Measurements from ENCODE around the gene NLRP8.
"Not testable (repeated sequence)": the region's sequence is repeated elsewhere in the genome, so short reads cannot be mapped to it uniquely, and the experiment has no call there.

Gene NLRP8

GRCh38 chr19:55980415-55980814, 32.8 kb downstream of the NLRP8 start:
- DNase-seq = no peak

GRCh38 chr19:55985254-55985653, 37.6 kb downstream of the NLRP8 start:
- DNase-seq = no peak

GRCh38 chr19:55986487-55986886, 38.9 kb downstream of the NLRP8 start, which contains the start of gene NLRP5:
Gene NLRP5 (plus strand): TSS chr19:55986775.
- no peak for DNase-seq

- no peak for DNase-seq
Measured at GRCh38 chr19:55990831-55991230, 43.2 kb downstream of the NLRP8 start.

GRCh38 chr19:55993492-55993891, 45.9 kb downstream of the NLRP8 start:
- DNase-seq = no peak

GRCh38 chr19:56014765-56015164, 67.1 kb downstream of the NLRP8 start:
- DNase-seq = no peak

GRCh38 chr19:56015756-56016155, 68.1 kb downstream of the NLRP8 start:
- DNase-seq = no peak

GRCh38 chr19:56019325-56019724, 71.7 kb downstream of the NLRP8 start:
- DNase-seq = not testable (repeated sequence)

- DNase-seq = not testable (repeated sequence)
Measured at GRCh38 chr19:56020355-56020975, 72.8 kb downstream of the NLRP8 start.

- DNase-seq = no peak
Measured at GRCh38 chr19:56026769-56027168, 79.1 kb downstream of the NLRP8 start.

All from fibroblast of skin of scalp (primary cell).